GM18499 (cell line): Measurements from ENCODE around the gene NKX2-8.

Source experiments
- ATAC-seq: cut with Tn5 transposase; IDR thresholded peaks from one replicate; pipeline ENCODE4 v1.9.1; 2021; ENCODE audit warnings: moderate number of reproducible peaks; ENCODE audit not compliant: insufficient read depth, unreplicated experiment

NKX2-8 gene

DNA sequence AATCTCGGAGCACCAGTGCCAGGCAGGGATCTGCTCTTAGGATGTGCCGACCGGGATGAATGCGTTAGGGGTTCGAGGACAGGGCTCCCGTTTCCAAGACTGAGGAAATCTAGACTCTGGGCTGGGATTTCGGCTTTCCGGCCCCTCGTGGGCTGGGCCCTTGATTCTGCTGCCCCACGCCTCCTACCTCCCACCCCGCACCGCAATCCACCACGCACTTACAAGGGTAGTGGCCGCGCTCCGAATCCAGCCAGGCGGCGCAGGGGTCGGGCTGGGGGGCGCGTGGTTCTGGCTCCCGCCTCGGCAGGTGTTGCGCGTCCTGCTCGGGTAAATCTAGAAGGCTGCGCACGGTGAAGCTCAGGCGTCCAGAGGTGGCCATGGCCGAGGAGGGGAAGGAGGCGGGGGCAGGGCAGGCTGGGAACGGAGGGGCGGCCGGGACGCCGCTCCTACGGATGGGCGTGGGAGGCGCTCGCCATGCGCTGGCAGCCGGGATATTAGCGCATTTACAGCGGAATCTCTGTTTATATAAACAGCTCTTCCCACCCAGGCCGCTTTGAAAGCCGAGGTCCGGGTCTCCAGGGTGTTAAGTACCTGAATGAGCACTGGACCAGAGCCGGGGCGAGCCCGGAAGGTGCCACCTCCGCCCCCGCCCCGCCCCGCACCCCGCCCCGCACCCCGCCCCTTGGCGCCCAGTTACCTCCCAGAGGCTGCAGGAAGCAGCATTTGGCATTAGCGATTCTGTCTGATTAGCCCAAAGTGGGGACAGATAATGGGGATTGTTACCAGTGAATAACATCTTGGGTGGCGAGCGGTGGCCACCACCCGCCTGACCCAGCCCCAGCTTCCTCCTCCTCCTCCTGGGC lies at the start of gene NKX2-8:
NKX2-8 (minus strand) TSS at position 604 of the 863 bp plus-strand sequence; CDS start at position 379, 225 bp downstream.
- no peak for ATAC-seq

DNA sequence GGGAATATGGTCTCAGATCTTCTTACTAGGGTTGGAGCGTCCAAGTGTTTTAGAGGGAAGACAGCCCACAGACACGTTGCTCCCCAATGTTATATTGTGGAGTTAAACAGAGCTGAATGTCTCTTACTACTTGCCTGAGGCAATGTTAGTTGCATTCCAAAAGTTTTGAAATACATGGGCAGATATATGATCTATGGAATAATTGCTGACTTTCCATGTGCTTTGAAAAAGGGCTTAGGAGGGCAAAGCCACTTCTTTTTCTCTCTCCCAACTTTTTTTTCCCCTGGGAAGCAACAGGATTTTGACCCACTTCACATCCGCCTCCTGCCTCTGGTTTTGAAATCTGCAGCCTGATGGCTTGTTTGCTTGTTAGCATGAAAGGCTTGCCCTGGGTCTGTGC lies 45.6 kb upstream of the NKX2-8 start:
- ATAC-seq = no peak

DNA sequence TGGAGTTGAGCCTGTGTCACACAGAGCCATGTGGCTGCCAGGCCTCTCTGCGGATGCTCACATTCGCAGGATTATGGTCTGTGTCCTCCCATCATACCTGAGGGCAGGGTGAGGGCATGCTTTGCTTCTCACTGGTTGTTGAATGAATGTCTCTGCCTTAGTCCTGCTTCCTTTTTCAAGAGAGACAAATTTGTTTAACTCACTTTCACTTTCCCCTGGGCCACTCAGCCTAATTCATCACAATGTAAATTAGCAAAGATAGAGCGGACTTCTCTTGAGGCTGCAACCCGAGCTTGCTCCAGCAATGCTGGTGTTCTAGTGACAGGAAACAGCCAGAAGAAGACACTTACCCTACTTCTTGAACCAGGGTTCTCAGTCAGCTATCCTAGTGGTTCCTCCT lies 43.7 kb upstream of the NKX2-8 start:
- ATAC-seq = no peak

DNA sequence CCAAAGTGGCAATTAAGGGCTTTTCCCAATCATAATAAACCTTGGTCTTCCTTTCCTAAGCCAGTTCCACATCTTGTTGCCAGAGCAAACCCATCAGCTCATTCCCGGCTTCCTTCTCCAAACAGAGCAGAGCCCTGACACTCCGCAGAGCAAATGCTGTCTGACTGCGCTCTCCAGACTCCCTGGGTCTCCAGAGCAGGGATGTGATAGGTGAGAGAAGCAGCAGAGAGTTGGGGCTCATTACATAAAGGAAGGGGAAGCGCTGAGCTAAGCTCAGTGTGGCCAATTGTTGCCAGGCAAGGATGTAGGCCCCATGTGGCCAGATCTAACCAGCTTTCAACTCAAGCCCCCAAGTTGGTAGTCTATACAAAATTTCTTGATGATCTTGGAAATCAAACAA lies 43.0 kb upstream of the NKX2-8 start:
- ATAC-seq = no peak

DNA sequence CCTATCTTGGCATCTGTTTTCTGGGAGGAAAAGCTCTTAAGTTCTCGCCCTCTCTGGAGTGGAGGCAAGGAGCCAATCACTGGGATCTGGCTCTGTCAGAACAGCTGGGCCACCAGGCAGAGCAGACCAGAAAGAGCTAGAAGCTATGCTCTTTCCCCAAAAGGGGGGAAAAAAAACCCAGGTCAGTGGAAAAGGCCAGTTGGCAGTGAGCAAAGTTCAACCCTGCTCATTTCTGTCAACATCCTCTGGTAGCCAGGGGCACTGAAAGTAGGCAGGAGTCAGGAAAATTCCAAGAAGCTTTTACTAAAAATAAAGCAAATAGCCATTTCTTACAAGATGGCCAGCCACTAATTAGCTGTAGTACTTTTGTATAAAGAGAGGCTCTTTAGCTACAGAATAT lies 42.6 kb upstream of the NKX2-8 start:
- ATAC-seq = no peak

DNA sequence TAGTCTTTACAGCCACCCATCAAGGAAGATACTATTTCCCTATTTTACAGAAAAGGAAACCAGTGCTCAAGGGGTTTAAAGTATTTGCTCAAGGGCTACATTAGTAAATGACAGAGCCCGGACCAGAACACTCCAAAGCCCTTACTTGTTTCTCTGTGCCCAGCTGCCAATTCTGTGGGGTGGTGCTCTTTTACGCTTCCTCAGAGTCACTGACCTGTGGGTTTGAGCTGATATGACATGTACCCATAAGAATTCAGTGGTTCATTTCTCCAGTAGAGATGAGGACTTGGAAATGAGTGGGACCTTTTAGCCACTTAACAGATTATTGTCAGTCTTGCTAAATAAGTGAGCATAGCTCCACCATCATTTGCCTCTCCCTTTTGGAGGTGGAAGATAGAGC lies 37.4 kb upstream of the NKX2-8 start:
- ATAC-seq = no peak

DNA sequence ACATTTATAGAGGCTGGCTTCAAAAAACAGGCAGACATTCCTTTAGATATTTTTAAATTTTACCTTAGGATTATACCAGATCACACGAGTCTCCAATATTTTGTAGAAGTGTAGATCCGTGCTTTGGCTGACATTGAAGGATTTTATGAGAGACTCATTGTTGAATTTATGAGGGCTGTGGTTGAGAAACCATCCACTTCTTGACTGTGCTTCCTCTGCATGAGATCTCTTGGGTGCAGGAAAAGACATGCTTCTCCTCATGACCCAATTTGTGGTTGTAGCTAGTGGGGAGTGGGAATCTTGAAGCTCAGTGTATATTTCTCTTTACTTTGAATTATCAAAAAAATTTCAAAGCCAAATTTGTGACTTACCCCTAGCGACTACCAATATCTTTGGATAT lies 36.7 kb upstream of the NKX2-8 start:
- ATAC-seq = no peak

DNA sequence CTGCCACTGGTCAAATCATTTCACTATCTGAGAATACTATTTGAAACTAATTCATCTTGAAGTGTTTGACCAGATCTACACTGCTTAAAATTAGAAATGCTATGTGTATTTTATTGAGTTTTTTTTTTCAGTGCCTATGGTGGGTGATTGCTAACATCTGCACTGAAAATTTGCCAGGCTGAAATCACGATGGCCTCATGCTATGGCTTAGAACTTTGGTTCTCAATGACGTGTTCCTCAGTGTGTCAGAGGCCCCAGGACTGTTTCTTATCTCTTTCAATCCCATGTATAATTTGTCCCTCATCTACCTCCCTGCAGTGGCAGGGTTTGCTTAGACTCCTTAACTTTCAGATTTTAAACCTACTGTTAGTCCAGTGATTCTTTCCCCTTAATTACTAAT lies 36.2 kb upstream of the NKX2-8 start:
- ATAC-seq = no peak

DNA sequence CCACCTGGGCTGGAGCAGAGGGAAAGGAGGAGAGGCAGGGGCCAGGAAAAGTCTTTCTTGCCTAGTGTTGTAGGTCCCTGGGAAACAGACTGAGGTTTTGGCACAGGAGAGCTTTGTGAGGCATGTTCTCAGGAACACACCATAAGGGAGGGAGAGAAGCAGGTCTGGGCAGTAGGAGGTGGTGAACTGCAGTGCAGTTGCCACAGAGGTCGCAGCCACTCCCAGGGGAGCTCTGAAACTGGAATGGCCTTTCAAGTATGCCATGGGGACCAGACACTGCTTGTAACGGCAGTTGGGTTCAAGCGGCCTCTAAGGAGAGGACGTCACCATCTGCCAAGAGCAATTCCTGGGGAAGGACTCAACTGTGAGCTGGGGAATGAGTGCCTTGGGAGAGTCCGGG lies 35.4 kb upstream of the NKX2-8 start:
- no peak for ATAC-seq

DNA sequence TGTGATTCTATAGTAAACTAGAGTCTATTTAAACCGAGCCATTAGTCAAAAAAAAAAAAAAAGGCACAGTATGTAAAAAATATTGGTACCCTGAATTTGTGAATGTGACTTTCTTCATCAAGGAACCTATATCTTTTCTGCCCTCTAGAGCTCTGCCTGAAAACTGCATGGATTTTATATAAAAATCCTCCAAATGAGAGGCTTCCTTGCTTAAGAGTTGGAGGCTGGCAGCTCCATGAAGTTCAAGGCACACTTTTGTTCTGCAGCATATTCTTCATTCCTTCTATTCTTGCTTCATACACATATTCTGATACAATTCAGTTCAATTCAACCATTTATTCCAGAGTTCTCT lies 23.1 kb upstream of the NKX2-8 start:
- ATAC-seq = no peak

DNA sequence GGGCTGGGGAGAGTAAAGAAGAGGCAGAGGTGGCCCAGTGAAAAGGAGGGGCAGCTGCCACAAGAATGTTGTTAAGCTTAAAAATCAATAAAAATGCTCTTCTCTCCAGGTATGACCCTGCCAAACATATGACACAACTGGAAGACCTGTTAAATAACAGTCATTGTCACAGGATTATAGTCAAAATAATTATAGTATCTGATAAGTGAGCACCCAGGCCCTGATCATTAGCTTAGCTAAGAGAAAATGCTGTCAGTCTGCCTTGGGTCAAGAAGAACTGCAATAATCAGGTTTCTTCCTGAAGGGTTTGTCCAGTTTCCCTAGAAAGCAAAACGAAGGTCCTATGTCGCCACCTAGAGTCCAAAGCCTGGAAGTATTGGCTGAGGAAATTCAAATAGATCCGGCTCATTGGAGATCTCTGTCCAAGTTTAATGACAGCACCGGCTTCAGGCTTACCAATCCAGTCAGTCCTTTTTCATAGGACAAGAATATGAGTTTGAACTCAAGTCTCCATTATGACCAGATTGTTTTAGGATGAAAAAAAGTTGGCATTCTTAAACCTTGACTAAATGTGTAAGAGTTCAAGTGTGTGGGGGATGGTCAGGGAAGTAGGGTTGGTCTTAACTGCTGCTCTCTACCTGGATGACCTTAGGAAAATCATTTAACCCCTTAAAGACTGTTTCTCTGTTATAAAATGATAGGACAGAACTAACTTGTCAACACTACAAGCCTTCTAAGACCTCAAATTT lies 22.5 kb upstream of the NKX2-8 start:
- ATAC-seq = no peak

DNA sequence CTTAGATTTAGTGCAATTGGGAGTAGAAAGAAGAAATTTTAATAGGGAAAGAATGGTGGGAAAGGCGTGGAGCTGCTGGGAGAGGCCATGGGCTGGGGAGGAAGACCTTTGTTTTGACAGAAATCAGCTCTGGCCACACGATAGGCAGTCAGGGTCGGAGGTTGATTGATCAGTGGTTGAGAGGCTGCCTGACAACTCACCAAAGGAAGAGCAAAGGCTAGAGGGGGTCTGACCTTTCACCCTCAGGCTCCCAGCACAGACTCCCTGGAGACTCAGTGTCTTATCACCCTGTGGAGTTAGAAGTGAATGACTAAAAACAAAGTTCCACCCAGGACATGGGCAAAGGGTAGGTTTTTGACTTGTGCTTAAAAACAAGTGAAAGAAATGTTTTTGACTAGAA lies 18.0 kb upstream of the NKX2-8 start:
- no peak for ATAC-seq

DNA sequence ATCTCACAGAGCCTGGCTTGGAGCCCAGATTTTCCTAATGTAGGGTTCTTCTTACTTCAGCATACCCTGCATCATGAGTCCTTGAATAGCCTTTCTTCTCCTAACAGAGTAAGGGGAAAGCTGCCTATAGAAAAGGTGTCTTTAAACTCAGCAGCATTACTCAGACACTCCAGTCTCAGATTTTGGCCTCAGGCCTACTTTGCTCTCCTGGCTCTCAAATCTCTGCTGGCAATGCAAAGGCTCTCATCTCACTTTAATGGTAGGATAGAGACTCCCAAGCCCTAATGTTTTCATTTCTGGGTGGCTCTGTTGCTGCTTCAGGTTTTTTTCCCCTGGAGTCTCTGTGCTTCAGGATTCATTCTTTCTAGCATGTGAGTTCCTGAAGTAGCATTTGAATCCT lies 9.1 kb upstream of the NKX2-8 start:
- ATAC-seq = no peak

DNA sequence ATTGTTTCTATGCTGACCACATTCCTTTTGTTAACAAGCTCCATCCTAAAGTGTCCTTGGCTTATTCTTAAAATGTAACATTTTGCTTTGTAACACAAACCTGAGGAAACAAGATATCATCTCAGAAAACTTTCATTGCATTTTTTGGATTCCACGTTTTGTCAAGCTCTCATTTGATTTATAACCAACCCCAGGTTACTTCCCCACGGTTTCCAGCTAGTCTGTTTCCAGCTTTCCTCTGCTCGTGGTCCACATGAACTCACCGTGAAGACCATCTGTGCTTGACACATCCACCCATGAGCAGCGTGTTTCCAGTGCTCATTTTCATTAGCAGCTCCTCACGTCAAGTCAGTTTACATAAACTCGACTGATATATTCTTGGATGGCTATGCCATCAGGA lies 6.4 kb upstream of the NKX2-8 start:
- ATAC-seq = no peak

DNA sequence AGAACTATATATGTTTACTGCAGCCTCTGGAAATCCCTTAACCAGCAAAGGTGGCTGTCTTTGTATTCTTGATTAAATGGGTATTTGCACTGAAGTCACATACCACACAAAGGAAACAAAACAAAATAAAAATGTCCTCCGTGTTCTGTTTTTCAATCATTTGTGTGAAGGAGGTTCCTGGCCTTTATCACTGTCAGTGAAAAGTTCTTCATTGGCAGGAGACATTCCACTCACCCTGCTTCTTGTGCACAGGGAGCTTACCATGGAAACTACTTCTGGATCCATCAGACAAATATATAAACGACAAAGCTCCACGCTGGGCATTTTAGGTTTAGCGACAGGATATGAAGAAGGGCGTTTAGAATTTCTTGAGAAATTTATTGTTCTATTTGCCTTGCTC lies 5.7 kb upstream of the NKX2-8 start:
- no peak for ATAC-seq

DNA sequence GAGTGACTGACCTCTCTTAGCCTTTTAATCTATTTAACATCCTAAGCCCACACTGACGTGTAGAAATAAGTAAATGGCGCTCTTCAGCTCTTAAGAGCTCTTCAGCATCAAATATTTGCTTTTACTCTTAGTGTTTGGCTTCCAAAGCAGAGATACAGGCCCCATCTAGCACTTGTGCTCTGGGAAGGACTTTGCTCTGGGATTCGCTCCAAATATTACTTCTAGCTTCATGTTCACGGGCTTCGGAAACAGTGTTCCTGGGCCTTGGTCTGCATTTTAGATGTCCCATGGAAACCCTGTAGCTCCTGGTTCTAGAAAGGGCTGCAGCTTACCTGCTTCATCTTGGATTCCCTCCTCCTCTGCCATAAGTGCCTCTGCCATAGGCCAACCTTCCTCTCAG lies 2.7 kb upstream of the NKX2-8 start:
- ATAC-seq = no peak

DNA sequence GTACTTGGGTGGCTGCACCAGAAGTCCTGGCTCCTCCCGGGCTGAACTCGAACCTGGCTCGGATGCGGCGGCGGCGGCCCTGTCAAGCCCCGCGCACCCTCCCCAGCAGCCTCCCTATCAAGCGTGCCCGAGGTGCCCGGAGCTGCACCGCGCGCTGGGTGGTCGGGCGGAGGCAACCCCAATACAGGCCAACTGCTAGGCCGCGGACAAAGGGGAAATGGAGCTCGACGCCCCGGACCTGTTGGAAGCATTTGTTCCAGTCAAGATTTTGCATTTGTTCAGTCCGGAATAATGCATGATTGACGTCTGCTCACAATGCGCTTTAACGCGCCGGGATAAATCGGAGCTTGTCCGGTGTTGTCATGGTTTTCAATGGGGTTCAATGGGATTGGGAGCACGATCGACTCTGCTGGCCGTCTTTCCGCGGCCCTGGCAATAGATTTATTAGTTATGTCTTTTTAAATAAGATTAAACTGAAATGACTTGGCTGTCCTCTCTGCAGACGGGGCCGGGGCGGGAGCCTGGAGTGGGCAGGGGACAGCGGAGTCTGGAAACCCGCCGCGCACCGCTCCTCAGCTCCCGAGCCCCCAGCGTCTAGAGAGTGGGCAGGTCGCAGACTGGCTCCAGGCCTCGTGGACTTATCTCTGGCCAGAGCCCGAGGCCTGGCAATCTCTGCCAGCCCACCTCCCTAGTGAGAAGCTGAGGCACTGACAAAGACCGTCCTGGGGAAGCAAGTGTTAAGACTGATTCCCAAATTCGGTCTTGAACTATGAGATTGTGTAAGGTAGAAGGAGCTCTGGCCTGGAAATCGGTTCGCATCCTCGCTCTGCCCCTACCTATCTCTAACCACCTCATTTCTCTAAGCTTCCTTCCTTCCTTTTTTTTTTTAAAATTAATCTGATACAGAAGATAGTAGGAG lies 1.7 kb upstream of the NKX2-8 start:
- no peak for ATAC-seq

DNA sequence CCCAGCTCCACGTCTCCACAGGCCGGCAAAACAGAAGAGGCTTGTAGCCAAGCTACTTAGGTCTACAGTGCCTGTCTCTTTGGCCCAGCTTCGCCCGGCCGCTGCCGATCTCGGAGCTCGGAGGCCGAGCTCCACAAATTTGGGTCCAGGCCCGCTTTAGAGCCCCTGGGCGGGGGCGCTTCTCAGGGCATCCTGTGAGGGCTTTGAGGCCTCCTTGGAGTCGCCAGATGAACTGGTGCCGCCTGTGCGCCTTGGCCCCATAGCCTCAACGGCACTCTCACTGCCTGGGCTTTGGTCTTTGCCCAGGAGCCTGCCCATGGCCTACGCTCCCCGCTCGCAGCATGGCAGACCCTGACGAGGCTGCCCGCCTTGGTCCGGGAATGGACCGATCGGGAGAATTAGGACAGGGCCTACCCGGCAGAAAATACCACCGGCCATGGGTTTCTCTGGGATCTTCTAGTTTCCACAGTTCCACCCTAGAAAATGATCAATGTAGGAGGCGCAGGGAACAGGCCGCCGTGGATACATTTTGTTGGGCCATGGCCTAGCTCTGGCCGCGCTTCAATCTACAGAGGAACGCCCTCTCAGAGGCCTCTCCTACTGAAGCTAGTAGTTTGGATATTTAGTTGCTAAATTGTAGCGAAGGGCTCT lies 953 bp upstream of the NKX2-8 start:
- ATAC-seq = no peak

DNA sequence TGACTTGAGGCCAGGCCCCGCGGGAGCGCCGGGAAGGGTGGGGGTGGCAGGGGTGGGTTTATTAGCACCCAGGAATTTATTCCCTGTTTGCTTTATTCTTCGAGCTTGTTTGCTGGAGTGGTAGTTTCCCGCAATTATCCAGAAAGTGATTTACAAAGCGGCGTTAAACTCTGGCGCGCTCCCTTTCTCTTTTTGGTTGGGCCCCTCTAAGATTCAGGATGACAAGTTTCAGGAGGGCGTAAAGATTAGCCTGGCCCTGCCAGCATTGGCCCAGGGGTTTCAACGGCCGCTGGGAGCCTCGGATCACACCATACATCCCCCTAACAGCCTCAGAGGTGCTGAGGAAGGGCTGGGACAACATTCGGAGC lies 444 bp upstream of the NKX2-8 start:
- ATAC-seq = no peak
